GM18508 (cell line): ENCODE data around the gene EYS.

Source experiments
- ATAC-seq: cut with Tn5 transposase; IDR thresholded peaks from one replicate; pipeline ENCODE4 v1.9.1; 2021; ENCODE audit warnings: moderate number of reproducible peaks; ENCODE audit not compliant: insufficient read depth, unreplicated experiment

Gene EYS

GRCh38 chr6:65707126-65707826 is at the start of gene EYS:
EYS (minus strand) TSS chr6:65707226; CDS start chr6:65495410, 211,816 bp downstream.
- no peak for ATAC-seq

- no peak for ATAC-seq
These were observed 39.3 kb upstream of the EYS start for GRCh38 chr6:65746302-65746701.

GRCh38 chr6:65745614-65746013 is 38.6 kb upstream of the EYS start:
- ATAC-seq, result no peak

- ATAC-seq, result no peak
These were observed 22.0 kb upstream of the EYS start for GRCh38 chr6:65728879-65729479.

DNA sequence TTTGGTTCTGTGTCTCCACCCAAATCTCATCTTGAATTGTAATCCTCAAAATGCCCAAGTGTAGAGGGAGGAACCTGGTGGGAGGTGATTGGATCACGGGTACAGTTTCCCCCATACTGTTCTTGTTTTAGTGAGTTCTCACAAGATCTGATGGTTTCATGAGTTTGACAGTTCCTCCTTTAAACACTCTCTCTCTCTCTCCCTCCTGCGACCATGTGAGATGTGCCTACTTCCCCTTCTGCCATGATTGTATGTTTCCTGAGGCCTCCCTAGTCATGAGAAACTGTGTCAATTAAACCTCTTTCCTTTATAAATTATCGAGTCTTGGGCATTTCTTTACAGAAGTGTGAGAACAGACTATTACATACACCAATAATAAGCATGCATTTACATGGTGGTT is 12.1 kb upstream of the EYS start:
- ATAC-seq, result no peak

DNA sequence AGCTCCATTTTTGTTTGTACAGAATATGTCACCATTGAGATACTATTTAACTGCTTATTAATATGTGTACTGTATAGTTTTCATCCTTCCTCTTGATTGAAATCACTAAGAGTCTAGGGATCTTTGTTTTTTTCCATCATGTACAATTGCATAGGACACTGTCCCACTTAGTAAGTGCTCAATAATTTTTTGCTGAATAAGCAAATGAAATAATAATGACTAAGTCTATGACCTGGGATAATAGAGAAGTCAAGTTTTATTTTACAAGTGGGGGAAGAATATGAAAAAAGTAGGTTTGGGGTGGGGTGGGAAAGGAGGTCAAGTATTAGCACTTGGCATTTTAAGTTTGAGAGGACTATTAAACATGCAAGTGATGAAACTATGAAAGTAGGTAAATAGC is 4.5 kb upstream of the EYS start:
- ATAC-seq, result no peak

GRCh38 chr6:65709099-65709830 is 2.2 kb upstream of the EYS start:
- ATAC-seq, result no peak

- no peak for ATAC-seq
These were observed 1.1 kb upstream of the EYS start for GRCh38 chr6:65708162-65708561.

DNA sequence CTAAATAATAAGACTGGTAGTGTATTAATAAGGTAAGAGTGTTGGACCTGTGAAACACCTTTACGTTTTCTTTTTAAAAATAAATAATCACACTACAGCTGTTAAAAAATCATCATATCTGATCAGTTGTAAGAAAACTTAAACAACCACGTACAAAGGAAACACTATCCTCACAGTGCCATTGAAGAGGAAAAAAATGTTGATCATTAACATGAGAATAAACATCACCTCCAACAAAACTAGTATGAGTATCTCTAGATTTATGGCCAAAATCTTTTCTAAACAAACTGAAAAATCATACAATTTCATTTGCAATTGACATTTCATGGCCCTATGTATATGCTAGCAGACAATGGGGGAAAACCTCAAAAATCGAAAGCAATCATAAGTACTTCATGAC is 590 bp downstream of the EYS start:
- no peak for ATAC-seq

GRCh38 chr6:65701325-65701724 is 5.7 kb downstream of the EYS start:
- no peak for ATAC-seq

DNA sequence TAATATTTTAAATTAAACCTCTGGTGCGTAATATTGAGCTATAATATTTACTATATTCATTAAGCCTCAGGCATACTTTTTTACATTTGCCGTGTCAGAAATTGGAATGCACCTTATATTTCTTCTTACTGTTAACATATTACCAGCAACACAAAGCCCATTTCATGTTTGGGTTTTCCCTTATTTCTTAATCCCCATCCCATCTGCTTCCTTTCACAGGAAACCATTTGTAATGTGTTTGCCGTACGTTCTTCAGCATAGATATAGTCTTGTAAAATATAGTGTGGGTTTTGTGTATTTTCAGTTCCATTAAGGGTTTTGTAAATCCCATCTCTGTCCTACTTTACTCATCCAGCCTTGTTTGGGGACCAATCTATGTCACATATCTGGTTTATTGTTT is 6.5 kb downstream of the EYS start:
- no peak for ATAC-seq

DNA sequence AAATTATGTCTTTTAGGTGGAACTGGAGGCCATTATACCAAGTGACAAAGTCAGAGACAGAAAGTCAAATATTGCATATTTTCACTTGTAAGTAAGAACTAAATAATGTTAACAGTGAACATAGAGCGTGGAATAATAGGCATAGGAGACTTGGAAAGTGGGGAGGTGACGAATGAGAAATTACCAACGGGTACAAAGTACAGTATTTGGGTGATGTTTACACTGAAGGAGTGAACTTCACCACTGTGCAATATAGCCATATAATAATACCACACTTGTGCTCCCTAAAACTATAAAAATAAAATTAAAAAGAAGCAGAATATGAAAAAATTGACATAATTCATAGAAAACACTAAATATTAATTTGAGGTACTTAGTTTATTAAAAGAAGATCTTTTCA is 14.9 kb downstream of the EYS start:
- ATAC-seq, result no peak

DNA sequence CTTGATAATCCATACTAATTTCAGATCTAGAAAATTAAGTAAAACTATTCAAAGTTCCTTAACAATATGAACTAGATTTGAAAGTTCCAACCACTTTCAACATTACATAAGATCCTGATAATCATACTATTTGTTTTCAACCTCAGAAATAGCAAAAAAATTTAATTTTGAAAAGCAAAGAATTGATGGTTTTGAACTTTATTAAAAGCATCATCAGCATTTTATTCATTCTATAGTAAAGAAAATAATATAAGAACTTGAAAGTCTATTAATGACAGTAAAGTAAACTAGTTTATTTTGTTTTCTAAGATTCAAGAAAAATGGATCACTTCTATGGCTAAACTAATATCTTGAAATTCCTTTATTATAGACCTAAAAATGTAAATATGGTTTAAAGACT is 26.8 kb downstream of the EYS start:
- ATAC-seq, result no peak

DNA sequence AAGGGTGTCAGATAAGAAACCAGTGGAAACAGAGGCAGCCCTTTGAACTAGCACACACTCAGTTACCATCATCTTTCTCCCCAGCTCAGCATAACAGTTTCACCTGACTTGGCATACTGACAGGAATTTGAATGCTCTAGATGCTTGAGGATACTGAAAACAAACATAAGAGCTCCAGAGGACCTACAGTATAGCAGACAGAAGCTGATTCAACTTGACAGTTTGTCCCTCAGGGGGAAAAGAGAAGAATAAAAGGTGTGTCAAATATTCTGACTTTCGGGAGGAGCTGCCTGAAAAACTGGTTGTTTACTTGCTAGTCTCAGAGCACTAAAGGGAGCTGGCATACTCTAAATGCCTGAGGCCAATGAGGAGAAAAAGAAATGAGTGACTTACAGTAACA is 35.1 kb downstream of the EYS start:
- no peak for ATAC-seq

- no peak for ATAC-seq
These were observed 38.9 kb downstream of the EYS start for GRCh38 chr6:65667916-65668656.

DNA sequence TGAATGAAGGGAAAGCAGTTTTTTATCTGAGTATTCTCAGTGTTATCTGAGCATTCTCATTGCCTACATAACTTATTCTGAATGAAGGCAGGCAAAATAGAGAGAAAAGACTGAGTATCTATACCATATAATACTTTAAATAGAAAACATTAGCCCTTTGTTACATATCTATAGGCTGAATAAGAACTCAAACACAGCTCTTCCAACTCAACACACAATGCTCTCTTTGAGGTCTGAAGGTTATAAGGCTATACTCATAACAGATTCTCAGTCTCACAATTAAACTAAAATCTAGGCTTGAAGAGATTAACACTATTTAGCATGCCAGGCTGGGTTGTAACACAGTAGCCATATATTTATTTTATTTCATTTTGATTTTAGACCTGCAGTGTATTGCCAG is 56.9 kb downstream of the EYS start:
- no peak for ATAC-seq

GRCh38 chr6:65649392-65649791 is 57.6 kb downstream of the EYS start:
- ATAC-seq, result no peak

DNA sequence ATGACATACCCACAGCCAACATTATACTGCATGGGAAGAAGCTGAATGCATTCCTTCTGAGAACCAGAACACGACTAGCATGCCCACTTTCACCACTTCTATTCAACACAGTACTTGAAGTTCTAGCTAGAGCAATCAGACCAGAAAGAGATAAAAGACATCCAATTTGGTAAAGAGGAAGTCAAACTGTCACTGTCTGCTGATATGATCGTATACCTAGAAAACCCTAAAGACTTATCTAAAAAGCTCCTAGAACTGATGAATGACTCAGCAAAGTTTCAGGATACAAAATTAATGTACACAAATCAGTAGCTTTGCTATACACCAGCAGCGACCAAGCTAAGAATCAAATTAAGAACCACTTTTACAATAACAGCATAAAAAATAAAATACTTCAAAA is 60.5 kb downstream of the EYS start:
- no peak for ATAC-seq

DNA sequence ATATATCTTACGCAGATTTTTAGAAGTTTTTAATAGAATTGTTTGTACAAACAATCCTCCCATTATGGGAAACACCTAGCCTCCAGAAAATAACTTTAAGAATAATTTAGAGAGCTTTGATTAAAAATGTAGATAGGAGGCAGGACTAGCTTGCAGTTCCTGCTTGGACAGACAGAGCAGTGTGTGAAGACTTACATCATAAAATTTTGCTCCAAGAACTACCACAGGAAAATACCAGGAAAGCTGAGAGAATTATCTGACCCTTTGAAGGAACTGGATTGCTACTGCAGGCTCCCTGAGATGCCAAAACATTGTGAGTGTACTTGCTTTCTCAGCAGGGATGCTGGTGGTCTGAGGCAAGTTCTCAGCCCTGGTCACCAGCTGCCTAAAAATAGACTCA is 64.2 kb downstream of the EYS start:
- ATAC-seq, result no peak

DNA sequence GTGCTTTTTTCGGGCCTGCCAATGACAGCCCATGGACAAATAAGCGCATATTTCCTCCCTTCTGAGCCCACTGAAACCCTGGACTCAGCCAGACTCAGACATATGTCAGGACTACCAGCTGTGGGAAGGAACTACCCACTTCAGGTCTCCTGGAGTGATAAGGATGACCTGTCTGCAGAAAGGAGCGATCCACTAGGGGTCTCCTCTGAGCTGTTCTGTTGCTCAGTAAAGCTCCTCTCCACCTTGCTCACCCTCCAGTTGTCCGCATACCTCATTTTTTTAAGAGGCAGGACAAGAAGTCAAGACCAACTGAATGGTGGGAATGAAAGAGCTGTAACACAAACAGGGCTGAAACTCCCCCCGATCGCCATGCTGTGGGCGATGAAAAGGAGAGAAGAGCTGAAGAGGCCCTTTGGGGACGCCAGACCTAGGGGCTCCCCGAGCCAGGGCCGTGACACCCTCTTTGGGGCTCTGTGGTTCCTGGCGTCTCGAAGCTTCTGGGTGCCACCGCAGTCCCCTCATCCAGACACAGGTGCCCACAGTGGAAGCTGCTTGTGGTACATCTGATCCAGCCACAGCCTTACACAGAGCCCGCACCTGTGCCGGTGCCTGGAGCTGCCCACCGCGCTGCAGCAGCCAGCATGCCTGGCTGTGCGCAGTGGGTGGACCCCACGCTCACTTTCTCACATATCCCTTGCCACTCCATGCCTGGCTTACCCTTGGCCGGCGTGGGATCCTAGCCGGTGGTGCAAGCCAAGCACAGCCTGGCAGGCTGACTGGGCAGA is 68.8 kb downstream of the EYS start:
- no peak for ATAC-seq
